Uterus (tissue), 4 donors: ENCODE measurements around the gene LETM1. TPM values are rescaled to one million over a fixed set of nuclear protein-coding genes. Genes with fewer than 3 reads are reported as not detected.

Experiments
- DNase-seq, 2 donors: peaks; one replicate each; pipeline ENCODE4 v3.0.0-alpha.2; 2019 to 2020
- H3K27ac ChIP-seq, 2 donors: fragments of 200-600 bp; sonication (generic); 1 replicate in 1 of 2; 2 replicates in 1 of 2; pipeline ENCODE4 v1.5.1; 2016 to 2018
- H3K27me3 ChIP-seq, 2 donors: fragments of 200-600 bp; sonication (generic); one replicate each; pipeline ENCODE4 v1.5.1; 2018 to 2019; ENCODE audit warnings: control low read depth in 1 of 2
- H3K36me3 ChIP-seq, 2 donors: fragments of 200-600 bp; sonication (generic); one replicate each; pipeline ENCODE4 v1.5.1; 2019; ENCODE audit warnings: control low read depth in 1 of 2
- H3K4me1 ChIP-seq, 2 donors: fragments of 200-600 bp; sonication (generic); one replicate each; pipeline ENCODE4 v1.5.1; 2018 to 2019; ENCODE audit warnings: control low read depth in 1 of 2
- H3K4me3 ChIP-seq, 2 donors: fragments of 200-600 bp; sonication (generic); 1 replicate in 1 of 2; 2 replicates in 1 of 2; pipeline ENCODE4 v1.5.1; 2018 to 2019; ENCODE audit warnings: mild to moderate bottlenecking in 1 of 2
- H3K9me3 ChIP-seq, 2 donors: fragments of 200-600 bp; sonication (generic); one replicate each; pipeline ENCODE4 v1.5.1; 2019; ENCODE audit warnings: control low read depth in 1 of 2
- POLR2A ChIP-seq, 2 donors: fragments of 450-650 bp; IDR thresholded peaks; one replicate each; pipeline ENCODE4 v1.6.1; 2016; ENCODE audit warnings: antibody characterized with exemption in 2 of 2, mild to moderate bottlenecking in 1 of 2, moderate library complexity in 1 of 2
- intact Hi-C: fragments of 100-400 bp; cut with DNase I; formaldehyde crosslinking; loops from one replicate; pipeline ENCODE4 v1.15.1; 2023; ENCODE audit warnings: low total_unique reads
- total RNA-seq, 4 donors: library from RNA; depleted of rRNA in 3 of 4; stranded (reverse); fragments of >200 nt in 3 of 4; gene quantifications; one replicate each; pipeline versions ENCODE4 v1.1.0 to v1.2.4, GENCODE V29; 2014 to 2023
- TF ChIP-seq, protein P1 (sequence below), 4 experiments: fragments of 200-600 bp in 2 of 4; fragments of 450-650 bp in 2 of 4; sonication (generic) in 2 of 4; IDR thresholded peaks; one replicate each; pipeline ENCODE4 v1.5.1; 2016 to 2019; ENCODE audit warnings: antibody characterized with exemption in 4 of 4, mild to moderate bottlenecking in 2 of 4, moderate library complexity in 1 of 4
- donor health status: DM: yes; HTN: yes; CAD: no.

Gene LETM1
- total RNA-seq, 4 donors from 2014 or later, result 12.4 to 44.3 (median 31.3) TPM

DNA sequence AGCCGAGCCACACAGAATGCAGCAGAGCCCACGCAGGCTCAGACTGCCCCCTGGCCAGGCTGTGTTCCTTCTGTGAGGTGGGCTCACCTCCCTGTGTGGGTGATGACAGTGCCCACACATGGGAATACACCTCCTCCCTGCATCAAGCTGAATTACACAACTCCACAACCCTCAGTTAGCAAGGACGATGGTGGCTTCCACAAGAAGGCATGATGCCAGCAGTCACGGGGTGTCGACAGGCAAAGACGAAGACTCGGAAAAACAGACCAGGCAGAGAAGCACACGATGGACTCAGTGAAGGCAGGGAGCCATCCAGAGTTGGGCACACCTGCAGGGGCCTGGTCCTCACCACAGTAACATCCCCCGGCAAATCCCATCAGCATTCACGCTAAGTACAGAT, 12.1 kb downstream of the LETM1 start:
- H3K9me3 ChIP-seq, result no peaks in the 10 kb centered on the region
- intact Hi-C loops, result no loop called here
- H3K27ac ChIP-seq, result no peak overlapping the region
- H3K27me3 ChIP-seq, result no peaks in the 10 kb centered on the region
- DNase-seq, result no peak
- TF ChIP-seq, protein P1, sequence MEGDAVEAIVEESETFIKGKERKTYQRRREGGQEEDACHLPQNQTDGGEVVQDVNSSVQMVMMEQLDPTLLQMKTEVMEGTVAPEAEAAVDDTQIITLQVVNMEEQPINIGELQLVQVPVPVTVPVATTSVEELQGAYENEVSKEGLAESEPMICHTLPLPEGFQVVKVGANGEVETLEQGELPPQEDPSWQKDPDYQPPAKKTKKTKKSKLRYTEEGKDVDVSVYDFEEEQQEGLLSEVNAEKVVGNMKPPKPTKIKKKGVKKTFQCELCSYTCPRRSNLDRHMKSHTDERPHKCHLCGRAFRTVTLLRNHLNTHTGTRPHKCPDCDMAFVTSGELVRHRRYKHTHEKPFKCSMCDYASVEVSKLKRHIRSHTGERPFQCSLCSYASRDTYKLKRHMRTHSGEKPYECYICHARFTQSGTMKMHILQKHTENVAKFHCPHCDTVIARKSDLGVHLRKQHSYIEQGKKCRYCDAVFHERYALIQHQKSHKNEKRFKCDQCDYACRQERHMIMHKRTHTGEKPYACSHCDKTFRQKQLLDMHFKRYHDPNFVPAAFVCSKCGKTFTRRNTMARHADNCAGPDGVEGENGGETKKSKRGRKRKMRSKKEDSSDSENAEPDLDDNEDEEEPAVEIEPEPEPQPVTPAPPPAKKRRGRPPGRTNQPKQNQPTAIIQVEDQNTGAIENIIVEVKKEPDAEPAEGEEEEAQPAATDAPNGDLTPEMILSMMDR (IDR thresholded peaks at IDR 0.05), result no peak
- TF ChIP-seq POLR2A (IDR thresholded peaks at IDR 0.05), result no peak
- H3K4me1 ChIP-seq, result no peaks in the 10 kb centered on the region
- H3K4me3 ChIP-seq, result no peak overlapping the region
- H3K36me3 ChIP-seq, result no peaks in the 10 kb centered on the region

GRCh38 chr4:1842993-1843448, 12.9 kb downstream of the LETM1 start:
- peak in 1 of 2 donors; percentile 48 for DNase-seq
- intact Hi-C loops, result no loop called here
- no peaks in the 10 kb centered on the region for H3K27me3 ChIP-seq
- H3K4me3 ChIP-seq, result no peak overlapping the region
- H3K4me1 ChIP-seq, result no peaks in the 10 kb centered on the region
- no peak overlapping the region for H3K27ac ChIP-seq
- TF ChIP-seq, protein P1 (IDR thresholded peaks at IDR 0.05), result no peak
- no peak for TF ChIP-seq POLR2A (IDR thresholded peaks at IDR 0.05)
- no peaks in the 10 kb centered on the region for H3K9me3 ChIP-seq
- no peaks in the 10 kb centered on the region for H3K36me3 ChIP-seq

GRCh38 chr4:1842339-1842895, 13.5 kb downstream of the LETM1 start:
- no peak overlapping the region for H3K27ac ChIP-seq
- intact Hi-C loops, result no loop called here
- H3K36me3 ChIP-seq, result no peaks in the 10 kb centered on the region
- TF ChIP-seq, protein P1 (IDR thresholded peaks at IDR 0.05), result no peak
- TF ChIP-seq POLR2A (IDR thresholded peaks at IDR 0.05), result no peak
- no peaks in the 10 kb centered on the region for H3K4me1 ChIP-seq
- H3K27me3 ChIP-seq, result no peaks in the 10 kb centered on the region
- no peaks in the 10 kb centered on the region for H3K9me3 ChIP-seq
- no peak for DNase-seq
- H3K4me3 ChIP-seq, result no peak overlapping the region

GRCh38 chr4:1841887-1842210, 14.1 kb downstream of the LETM1 start:
- TF ChIP-seq POLR2A (IDR thresholded peaks at IDR 0.05), result no peak
- TF ChIP-seq, protein P1 (IDR thresholded peaks at IDR 0.05), result no peak
- no peak overlapping the region for H3K27ac ChIP-seq
- no peaks in the 10 kb centered on the region for H3K9me3 ChIP-seq
- intact Hi-C loops, result no loop called here
- no peak overlapping the region for H3K4me3 ChIP-seq
- no peaks in the 10 kb centered on the region for H3K4me1 ChIP-seq
- no peak for DNase-seq
- H3K27me3 ChIP-seq, result no peaks in the 10 kb centered on the region
- H3K36me3 ChIP-seq, result no peaks in the 10 kb centered on the region

- Histone ChIP-seq H3K4me1 (no peaks in the 10 kb centered on the region), H3K36me3 (no peaks in the 10 kb centered on the region), H3K27ac (no peak overlapping the region), H3K27me3 (no peaks in the 10 kb centered on the region), H3K9me3 (no peaks in the 10 kb centered on the region), H3K4me3 (no peak overlapping the region)
- TF ChIP-seq, protein P1 (IDR thresholded peaks at IDR 0.05), result no peak
- TF ChIP-seq POLR2A (IDR thresholded peaks at IDR 0.05), result no peak
- intact Hi-C loops, result no loop called here
- DNase-seq, result no peak
Observed at GRCh38 chr4:1841201-1841886, 14.6 kb downstream of the LETM1 start.
